Fibroblast of gingiva (primary cell): ENCODE measurements around the gene ADAMTSL1.

Experiments
- DNase-seq: peaks from one replicate; pipeline ENCODE4 v3.0.0-alpha.2; 2011; ENCODE audit warnings: low read depth

The ADAMTSL1 gene

GRCh38 chr9:18935541-18935940 lies 461.6 kb downstream of the ADAMTSL1 start:
- DNase-seq, result no peak

DNA sequence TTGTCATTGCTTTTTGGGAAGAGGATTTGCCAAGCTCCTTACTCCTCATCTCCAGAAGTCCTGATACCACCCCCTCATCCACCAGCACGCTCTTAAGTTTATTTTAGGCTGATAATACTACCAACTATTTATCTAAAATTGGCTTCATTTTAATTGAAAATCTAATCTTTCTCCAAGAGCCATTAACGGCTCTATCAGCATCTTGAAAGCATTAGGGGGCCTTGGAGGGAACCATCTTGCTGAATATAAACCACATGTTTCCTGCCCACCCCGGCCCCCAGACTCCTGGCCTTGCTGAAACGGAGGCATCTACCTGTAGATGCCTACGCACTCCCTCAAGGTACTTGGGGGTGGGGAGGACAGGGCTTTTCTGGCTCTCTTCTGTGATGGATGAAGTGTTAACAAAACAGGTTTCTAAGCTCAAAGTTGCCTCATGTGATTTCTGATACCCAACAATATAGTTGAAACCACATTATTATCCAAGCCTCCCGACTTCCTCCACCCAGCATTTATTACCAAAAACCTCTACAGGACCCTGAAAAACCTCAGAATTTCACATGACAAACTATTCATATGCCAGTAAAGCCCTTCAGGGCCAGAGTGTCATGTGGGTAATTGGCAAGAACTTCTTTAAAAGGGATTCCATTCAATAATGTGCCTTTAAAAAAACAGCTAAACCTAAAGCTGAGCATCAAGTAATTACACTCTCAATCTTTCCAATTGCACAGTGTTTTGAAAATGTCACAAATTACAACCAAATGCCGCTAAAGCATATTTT lies 462.3 kb downstream of the ADAMTSL1 start:
- DNase-seq, result no peak

DNA sequence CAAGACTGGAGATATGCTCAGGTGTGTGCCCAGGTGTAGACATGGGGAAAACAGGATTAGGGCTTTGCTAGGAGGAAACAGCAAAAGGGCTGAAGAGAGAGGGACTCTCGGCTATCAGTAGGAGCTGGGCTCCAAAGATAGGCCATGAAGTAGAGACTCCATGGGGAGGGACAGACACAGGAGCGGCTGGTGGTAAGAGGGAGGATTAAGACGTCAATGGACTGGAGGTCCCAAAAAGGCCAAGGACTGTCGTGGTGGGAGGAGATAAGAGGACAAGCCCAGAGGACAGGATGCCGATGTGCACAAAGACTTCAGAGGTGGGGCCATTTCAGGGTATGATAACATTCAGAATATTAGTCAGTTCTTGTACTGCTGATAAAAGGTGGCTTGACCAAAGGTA lies 466.0 kb downstream of the ADAMTSL1 start:
- DNase-seq, result no peak

GRCh38 chr9:18941060-18941740 lies 467.2 kb downstream of the ADAMTSL1 start:
- no peak for DNase-seq

DNA sequence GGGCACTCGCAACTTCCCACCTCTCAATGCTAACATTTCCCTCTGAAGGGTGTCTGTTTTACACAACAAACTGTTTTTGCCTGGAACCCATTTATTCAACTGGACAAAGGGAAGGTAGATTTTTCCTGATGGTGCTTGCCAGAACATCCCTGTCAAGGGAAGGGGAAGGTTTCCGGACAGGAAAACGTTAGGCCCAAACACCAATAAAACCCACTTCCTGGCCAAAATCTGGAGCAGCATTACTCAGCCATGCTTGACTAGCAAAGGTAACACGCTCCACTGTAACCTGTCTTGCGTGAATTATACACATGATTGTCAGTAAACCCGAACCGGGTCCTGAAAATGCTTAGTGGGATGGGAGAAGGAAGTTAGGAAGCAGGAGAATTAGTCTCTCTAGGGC lies 468.8 kb downstream of the ADAMTSL1 start:
- DNase-seq, result no peak

DNA sequence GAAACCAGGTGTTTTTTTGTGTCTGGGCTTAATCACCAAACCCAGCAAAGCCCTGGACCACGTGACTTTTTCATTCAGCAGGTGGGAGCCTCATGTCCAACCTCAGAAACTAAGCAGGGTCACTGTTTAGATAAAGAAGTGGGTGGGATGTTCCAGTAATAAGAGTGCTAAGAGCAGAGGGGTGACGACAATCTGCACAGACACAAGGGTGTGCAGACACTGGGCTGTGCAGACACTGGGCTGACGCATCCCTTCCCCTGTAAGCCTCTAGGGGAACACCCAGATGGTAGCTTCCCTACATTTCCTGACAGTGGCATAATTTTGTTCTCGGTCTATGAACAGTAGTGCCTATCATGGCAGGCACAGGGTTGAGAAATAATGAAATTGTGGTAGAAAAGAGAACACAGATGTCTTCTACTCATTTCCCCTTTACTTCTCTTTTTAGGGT lies 474.0 kb downstream of the ADAMTSL1 start:
- no peak for DNase-seq

DNA sequence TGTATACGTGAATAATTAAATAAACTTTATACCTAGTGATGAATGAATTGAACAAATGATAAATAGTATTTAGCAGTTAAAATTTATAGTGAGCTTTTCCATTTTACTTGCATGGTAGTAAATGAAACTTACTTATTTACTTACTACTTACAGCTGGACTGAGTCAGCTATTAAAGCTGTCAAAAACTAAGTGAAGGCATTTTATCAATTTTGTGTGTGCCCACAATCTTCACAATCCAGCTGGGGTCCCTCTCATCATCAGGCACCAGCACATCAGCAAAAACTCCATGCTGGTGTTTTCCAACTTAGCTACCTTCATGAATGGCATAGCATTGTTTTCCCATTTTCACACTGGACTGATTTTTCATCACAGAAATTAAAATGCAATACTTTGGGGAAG lies 478.0 kb downstream of the ADAMTSL1 start:
- no peak for DNase-seq

- DNase-seq, result no peak
These were observed 481.7 kb downstream of the ADAMTSL1 start for GRCh38 chr9:18955626-18956025.
